Motor neuron (in vitro differentiated cells): ENCODE data around the gene QRICH2. TPM values are rescaled to one million over a fixed set of nuclear protein-coding genes. Genes with fewer than 3 reads are reported as not detected.
"Not testable (repeated sequence)": the region's sequence is repeated elsewhere in the genome, so short reads cannot be mapped to it uniquely, and the experiment has no call there.

Source experiments
- ATAC-seq, 8 experiments: fragments of 200-7000 bp; cut with Tn5 transposase; replicated peaks in 6 of 8; 2 replicates each; pipeline ENCODE4 v1.8.0; 2021; ENCODE audit warnings: mild to moderate bottlenecking in 8 of 8, moderate library complexity in 8 of 8
- H3K27ac ChIP-seq, 2 donors: fragments of 250-450 bp; sonication (Bioruptor Pico); 2 replicates each; pipeline ENCODE4 v1.9.0; 2021; ENCODE audit warnings: antibody characterized with exemption in 2 of 2, mild to moderate bottlenecking in 2 of 2, moderate library complexity in 1 of 2
- H3K4me1 ChIP-seq, 2 donors: fragments of 250-450 bp; sonication (Bioruptor Pico); replicated peaks in 1 of 2; 2 replicates each; pipeline ENCODE4 v1.6.1; 2021; ENCODE audit warnings: antibody characterized with exemption in 2 of 2, mild to moderate bottlenecking in 2 of 2, moderate library complexity in 1 of 2
- H3K4me3 ChIP-seq, 5 donors: fragments of 250-450 bp; sonication (Bioruptor Pico); 2 replicates each; pipeline ENCODE4 v1.9.0; 2021; ENCODE audit warnings: antibody characterized with exemption in 5 of 5, mild to moderate bottlenecking in 5 of 5, moderate library complexity in 4 of 5
- WGBS, 10 experiments: fragments of 450-650 bp; shearing (Covaris generic); methylation state at CpG; one replicate each; pipeline ENCODE4 v1.0.0; 2022; 5-methylcytosine and 5-hydroxymethylcytosine counted together
- in situ Hi-C, 9 experiments: fragments of 400-800 bp; cut with MboI; loops; one replicate each; pipeline ENCODE4 v1.15.0; 2021; ENCODE audit warnings: low sequenced_read_pairs in 9 of 9, low pct_unique_long_range_greater_than_20kb in 2 of 9; ENCODE audit not compliant: unreplicated experiment in 9 of 9
- total RNA-seq, 8 experiments: library from RNA; unstranded; fragments of 300-600 nt; gene quantifications; 2 replicates each; pipeline versions ENCODE4 v1.2.3 to v1.2.4, GENCODE V29; 2022

Gene QRICH2, protein sequence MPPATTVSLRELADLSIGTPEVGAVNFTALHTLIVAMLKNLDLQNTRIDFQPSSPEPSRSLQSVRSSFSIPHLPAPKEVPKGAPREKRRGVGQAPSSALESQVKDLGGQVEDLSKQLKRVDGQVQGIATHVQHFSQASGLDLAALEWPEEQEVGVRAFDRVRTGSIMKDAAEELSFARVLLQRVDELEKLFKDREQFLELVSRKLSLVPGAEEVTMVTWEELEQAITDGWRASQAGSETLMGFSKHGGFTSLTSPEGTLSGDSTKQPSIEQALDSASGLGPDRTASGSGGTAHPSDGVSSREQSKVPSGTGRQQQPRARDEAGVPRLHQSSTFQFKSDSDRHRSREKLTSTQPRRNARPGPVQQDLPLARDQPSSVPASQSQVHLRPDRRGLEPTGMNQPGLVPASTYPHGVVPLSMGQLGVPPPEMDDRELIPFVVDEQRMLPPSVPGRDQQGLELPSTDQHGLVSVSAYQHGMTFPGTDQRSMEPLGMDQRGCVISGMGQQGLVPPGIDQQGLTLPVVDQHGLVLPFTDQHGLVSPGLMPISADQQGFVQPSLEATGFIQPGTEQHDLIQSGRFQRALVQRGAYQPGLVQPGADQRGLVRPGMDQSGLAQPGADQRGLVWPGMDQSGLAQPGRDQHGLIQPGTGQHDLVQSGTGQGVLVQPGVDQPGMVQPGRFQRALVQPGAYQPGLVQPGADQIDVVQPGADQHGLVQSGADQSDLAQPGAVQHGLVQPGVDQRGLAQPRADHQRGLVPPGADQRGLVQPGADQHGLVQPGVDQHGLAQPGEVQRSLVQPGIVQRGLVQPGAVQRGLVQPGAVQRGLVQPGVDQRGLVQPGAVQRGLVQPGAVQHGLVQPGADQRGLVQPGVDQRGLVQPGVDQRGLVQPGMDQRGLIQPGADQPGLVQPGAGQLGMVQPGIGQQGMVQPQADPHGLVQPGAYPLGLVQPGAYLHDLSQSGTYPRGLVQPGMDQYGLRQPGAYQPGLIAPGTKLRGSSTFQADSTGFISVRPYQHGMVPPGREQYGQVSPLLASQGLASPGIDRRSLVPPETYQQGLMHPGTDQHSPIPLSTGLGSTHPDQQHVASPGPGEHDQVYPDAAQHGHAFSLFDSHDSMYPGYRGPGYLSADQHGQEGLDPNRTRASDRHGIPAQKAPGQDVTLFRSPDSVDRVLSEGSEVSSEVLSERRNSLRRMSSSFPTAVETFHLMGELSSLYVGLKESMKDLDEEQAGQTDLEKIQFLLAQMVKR (N-terminal part only)
- 1 to 10 TPM; 2.8 to 9.3 (median 3.6) TPM for total RNA-seq

DNA sequence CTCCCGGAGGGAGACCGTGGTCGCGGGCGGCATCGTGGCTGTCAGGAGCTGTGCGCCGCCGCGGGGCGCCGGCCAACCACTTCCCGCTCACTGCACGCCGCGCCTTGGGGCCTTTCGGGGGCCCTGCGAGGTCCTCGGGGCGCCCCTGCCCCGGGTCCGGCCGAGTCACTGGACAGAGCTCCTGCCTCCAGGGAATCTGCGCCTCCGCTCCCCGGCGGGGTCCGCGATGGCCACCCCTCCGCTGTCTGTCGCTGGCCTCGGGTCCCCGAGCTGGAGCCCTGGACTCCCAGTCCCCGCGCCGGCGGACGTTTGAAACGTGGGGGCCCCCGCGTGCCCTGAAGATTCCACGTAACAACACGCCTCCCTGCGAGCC, at the start of gene QRICH2:
QRICH2 (minus strand) TSS at position 311 of the 373 bp plus-strand sequence; CDS start at position 33, 278 bp downstream.
- Histone ChIP-seq H3K4me3 (no peak within 1 kb of the TSS), H3K27ac (no peak within 1 kb of the TSS), H3K4me1 (peaks cover 7 to 11% of the 10 kb centered on the region in 2 donors)
- in situ Hi-C loops, result loop anchor here in 5 of 9 experiments (10.0 to 25.0 kb wide), 5 partner anchors 77 to 204 kb away; partner anchors contain the start of genes RHBDF2 (in 3 of the 5) and SPHK1 (in 1 of the 5)
- no peak for ATAC-seq
- 93 to 100% (median 95%) methylated on average over 3 to 5 of the region's 44 CpGs; no CpG with 5 or more reads in 7 of the 10 experiments for WGBS, 10 experiments

DNA sequence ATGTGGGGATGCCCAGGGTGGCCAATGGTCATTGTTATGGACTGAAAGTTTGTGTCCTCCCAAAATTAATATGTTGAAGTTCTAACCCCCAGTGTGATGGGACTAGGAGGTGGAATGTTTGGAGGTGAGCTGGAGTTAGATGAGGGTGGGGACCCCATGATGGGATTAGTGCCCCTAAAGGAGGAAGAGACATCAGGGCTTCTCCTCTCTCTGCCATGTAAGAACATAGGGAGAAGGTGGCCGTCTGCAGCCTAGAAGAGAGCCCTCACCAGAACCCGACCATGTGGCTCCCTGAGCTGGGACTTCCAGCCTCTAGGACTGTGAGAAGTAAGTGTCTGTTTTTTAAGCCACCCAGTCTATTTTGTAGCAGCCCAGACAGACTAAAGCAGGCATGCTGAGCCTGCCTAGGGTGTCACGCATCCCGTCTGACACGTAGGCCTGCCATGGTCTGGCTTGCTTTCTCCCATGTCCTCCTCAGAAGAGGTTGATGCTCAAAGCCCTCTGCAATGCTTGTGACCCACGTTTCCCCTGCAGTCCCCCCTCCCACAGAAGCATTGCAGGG, 49.6 kb upstream of the QRICH2 start:
- WGBS, 10 experiments, result 78 to 100% (median 94%) methylated on average over 2 to 5 of the region's 6 CpGs; no CpG with 5 or more reads in 7 of the 10 experiments
- in situ Hi-C loops, result no loop called here
- no peak overlapping the region for H3K4me3 ChIP-seq
- ATAC-seq, result no peak
- peaks cover 5 to 7% of the 10 kb centered on the region in 2 donors for H3K4me1 ChIP-seq
- no peak overlapping the region for H3K27ac ChIP-seq

DNA sequence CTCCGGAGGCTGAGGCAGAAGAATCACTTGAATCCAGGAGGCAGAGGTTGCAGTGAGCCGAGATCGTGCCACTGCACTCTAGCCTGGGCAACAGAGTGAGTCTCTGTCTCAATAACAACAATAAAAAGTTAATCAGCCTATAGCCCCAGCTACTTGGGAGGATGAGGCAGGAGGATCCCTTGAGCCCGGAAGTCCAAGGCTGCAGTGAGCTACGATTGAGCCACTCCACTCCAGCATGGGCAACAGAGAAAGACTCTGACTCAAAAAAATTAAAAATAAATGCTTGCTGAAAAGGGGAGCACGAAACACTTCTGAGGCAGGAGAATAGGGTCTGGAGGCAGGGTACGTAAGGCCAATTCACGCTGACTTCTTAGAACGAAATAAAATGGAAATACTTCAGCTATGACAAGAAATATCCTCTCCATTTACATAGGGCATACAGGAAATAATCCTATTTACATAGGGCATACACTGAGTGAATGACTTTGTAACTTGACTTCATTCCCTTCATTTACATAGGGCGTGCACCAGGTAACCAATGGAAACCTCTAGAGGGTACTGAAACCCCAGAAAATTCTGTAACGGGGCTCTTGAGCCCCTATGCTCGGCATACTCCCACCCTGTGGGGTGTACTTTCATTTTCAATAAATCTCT, 48.9 kb upstream of the QRICH2 start:
- H3K4me1 ChIP-seq, result peaks cover 5 to 7% of the 10 kb centered on the region in 2 donors
- no peak overlapping the region for H3K4me3 ChIP-seq
- 0 to 100% (median 42%) methylated on average over 2 to 12 of the region's 12 CpGs; no CpG with 5 or more reads in 1 of the 10 experiments for WGBS, 10 experiments
- ATAC-seq, result peak in 3 of 8 experiments; percentile 30 to 47 (median 37)
- no peak overlapping the region for H3K27ac ChIP-seq
- in situ Hi-C loops, result no loop called here

DNA sequence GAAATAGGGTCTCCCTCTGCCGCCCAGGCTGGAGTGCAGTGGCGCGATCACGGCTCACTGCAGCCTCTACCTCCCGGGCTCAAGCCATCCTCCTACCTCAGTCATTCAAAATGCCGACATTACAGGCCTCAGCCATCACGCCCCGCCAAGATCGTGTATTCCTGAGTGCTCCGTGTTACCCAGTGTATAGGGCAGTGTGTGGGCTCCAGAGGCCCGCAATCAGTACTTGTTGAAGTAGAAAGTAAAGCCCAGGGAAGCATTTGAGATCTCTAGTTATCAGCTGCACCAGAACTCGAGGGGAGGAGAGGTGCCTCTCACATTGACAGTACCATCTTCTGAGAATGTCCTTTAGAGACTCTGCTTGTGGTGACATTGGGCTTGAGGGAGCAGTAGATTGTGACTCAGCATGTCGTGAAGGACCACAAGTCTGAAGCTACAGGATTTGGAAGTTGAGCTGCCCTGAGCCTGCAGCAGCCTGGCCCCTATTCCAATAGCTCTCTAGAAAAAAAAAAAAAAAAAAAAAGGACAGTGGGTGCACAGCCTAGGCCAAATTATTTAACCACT, 46.8 kb upstream of the QRICH2 start:
- WGBS, 10 experiments, result 45 to 77% (median 62%) methylated on average over 5 to 13 of the region's 13 CpGs; no CpG with 5 or more reads in 1 of the 10 experiments
- no peak overlapping the region for H3K27ac ChIP-seq

DNA sequence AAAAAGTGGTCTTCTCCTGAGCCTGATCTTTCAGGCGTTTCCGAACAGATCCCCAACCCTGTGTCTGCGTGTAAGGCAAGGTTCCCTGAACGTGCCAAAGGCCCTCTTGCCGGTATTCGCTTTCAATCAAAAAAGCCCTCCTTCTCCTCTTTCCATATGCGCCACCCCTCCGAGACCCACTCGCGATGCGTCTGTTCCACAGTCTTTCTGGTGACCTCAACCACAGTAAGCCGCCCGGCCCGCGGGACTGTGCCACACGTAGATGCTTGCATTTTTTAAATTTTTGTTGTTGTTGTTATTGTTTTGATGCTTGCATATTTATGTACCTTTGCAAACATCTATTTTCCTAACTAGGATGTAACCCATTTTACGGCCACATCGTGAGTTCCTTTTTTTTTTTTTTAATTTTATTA, 46.2 kb upstream of the QRICH2 start:
- Histone ChIP-seq H3K4me3 (peak overlapping the region; percentile 63 to 87 (median 67)), H3K27ac (no peak overlapping the region), H3K4me1 (peaks cover 2 to 5% of the 10 kb centered on the region in 2 donors)
- in situ Hi-C loops, result no loop called here
- peak in 5 of 8 experiments; percentile 0 to 14 (median 6) for ATAC-seq
- WGBS, 10 experiments, result 0 to 28% (median 5%) methylated on average over 8 to 18 of the region's 18 CpGs

More for the DNA sequence above, 46.8 kb upstream of the QRICH2 start:
- Histone ChIP-seq H3K4me1 (peaks cover 2 to 5% of the 10 kb centered on the region in 2 donors), H3K4me3 (no peak overlapping the region)
- ATAC-seq, result no peak
- in situ Hi-C loops, result no loop called here

DNA sequence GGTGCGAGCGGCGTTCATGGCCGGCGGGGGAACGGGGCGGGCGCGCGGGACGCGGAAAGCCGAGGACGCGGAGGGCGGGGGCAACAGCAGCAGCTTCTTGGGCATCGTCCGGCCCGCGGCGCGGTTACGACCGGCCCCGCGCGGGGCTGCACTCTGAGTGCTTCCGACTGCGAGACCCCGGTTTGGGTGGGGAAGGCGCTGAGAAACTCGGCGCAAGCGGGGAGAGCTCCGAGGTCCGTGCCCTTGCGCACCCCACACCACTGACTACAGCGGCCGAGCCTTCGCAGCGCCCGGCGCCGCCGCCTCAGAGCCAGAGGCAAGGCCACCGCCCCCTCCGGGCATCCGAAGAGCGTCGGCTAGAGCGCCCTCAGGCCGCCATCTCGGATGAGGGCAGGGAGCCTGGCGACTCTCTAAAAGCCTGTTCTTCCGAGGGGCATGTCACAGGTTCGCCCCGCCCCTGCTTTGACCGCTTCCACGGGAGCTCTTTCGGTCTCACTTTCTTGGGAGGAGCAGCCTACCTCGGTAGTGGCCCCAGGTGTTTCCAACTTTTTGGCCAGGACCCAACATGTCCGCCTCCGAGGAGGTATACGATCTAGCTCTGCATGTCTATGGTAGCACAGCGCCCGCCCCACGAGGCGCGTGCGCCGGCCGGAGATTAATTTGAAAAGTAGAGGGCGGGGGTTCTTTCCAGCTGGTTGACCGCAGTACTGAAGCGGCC, 45.7 kb upstream of the QRICH2 start, which contains the start of gene PRPSAP1:
PRPSAP1 (minus strand) TSS at position 318 of the 718 bp plus-strand sequence; CDS start at position 105, 213 bp downstream.
- peak within 1 kb of the TSS; percentile 63 to 87 (median 67) for H3K4me3 ChIP-seq
- H3K27ac ChIP-seq, result peak within 1 kb of the TSS; percentile 94 to 98
- peaks cover 2 to 5% of the 10 kb centered on the region in 2 donors for H3K4me1 ChIP-seq
- WGBS, 10 experiments, result 0 to 1% (median 0%) methylated on average over 1 to 33 of the region's 75 CpGs; no CpG with 5 or more reads in 3 of the 10 experiments
- ATAC-seq, result peak; percentile 82 to 96 (median 94)
- in situ Hi-C loops, result no loop called here

DNA sequence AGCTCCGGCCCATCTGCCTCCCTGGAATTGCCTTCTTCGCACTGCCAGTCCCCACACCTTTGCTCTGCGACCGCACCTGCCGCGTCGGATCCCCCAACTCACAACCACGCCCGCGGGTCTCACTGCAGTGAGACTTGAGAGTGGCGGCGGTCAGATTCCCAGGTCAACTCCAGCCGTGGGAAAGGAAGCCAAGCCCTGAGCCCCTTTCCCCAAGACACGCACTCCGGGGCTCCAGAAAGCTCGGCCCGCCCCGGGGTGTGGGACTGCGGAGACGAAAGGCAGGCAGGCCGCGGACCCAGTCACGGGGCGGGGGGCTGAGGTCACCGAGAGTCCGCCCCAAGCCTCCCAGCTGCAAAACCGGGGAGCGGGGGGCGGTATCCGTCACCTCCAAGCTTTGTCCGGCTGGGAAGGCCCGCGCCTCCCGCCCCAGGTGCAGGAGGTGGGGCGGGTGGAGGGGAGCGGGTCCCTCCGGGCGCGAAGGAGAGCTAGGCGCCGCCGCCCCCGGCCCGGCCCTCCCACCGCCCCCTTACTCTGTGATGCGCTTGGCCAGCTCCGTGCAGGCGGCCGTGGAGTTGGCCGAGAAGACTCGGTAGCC, 45.0 kb upstream of the QRICH2 start:
- in situ Hi-C loops, result no loop called here
- Histone ChIP-seq H3K4me1 (peaks cover 2 to 5% of the 10 kb centered on the region in 2 donors), H3K27ac (peak overlapping the region; percentile 94 to 98), H3K4me3 (peak overlapping the region; percentile 63 to 87 (median 67))
- peak in 6 of 8 experiments; percentile 2 to 54 (median 27) for ATAC-seq
- 0 to 2% (median 0%) methylated on average over 1 to 9 of the region's 51 CpGs; no CpG with 5 or more reads in 7 of the 10 experiments for WGBS, 10 experiments

DNA sequence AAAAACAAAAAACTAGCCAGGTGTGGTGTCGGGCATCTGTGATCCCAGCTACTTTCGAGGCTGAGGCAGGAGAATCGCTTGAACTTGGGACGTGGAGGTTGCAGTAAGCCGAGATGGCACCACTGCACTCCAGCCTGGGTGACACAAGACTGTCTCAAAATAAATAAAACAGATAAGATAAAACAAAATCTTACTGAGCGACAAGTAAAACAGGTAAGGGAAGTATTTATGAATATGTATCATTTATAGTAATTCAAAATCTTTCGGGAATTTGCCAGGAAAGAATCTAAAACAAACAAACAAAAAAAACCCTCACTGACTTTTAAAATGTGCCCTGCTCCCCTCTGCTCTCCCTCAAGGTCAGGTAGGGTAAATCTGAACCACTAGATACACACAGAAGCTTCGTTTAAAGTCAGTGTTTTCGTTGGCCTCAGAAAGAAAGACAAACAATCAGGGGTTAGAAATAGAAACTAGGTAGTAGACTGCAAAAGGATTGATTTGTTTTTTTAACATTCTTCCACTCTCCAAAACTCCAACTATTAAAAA, 43.5 kb upstream of the QRICH2 start:
- Histone ChIP-seq H3K27ac (no peak overlapping the region), H3K4me1 (peaks cover 2 to 5% of the 10 kb centered on the region in 2 donors), H3K4me3 (no peak overlapping the region)
- in situ Hi-C loops, result no loop called here
- WGBS, 10 experiments, result 60 to 95% (median 82%) methylated on average over 2 to 9 of the region's 9 CpGs
- no peak for ATAC-seq

DNA sequence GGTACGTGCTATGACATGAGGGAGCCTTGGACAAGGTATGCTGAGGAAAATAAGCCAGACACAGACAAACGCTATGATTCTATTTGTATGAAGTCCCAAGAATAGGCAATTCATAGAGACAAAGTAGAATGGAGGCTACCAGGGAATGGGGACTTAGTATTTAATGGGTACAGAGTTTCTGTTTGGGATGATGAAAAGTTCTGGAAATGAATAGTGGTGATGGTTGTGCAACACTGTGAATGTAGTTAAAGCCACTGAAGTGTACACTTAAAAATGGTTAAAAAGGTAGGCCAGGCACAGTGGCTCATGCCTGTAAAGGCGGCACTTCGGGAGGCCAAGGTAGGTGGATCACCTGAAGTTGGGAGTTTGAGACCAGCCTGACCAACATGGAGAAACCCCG, 42.4 kb upstream of the QRICH2 start:
- Histone ChIP-seq H3K4me1 (peaks cover 11 to 14% of the 10 kb centered on the region in 2 donors), H3K4me3 (no peak overlapping the region), H3K27ac (no peak overlapping the region)
- in situ Hi-C loops, result no loop called here
- ATAC-seq, result no peak
- WGBS, 10 experiments, result 86 to 100% (median 97%) methylated on average over 2 to 5 of the region's 5 CpGs

DNA sequence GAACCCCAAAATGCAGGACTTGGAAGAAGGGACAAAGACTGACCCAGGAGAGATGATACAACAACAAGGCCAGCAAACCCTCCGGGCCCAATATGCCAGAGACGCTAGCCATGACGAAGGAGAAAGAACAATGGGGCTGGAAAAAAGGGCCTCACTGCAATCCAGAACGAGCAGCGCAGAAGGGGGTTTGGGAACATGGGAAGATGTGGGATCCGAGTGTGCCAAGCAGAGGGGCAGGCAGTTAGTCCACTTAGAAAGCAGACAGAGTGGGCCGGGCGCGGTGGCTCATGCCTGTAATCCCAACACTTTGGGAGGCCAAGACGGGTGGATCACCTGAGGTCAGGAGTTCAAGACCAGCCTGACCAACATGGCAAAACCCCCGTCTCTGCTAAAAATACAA, 38.9 kb upstream of the QRICH2 start:
- in situ Hi-C loops, H3K4me3 ChIP-seq, ATAC-seq, H3K27ac ChIP-seq: not testable (repeated sequence)
- peaks cover 9 to 14% of the 10 kb centered on the region in 2 donors for H3K4me1 ChIP-seq
- WGBS, 10 experiments, result 96 to 100% (median 100%) methylated on average over 1 to 4 of the region's 11 CpGs; no CpG with 5 or more reads in 7 of the 10 experiments
